ENCODE results near the gene TEX29. TPM values are rescaled to one million over a fixed set of nuclear protein-coding genes. Genes with fewer than 3 reads are reported as not detected.

Gene TEX29
- total and polyA plus RNA-seq, 10 of the 15 experiments (the other 5 are each of a cell fraction or from before 2014, with no cell fraction given), result 0.14 to 0.30 (median 0.22) TPM; not detected in 7

DNA sequence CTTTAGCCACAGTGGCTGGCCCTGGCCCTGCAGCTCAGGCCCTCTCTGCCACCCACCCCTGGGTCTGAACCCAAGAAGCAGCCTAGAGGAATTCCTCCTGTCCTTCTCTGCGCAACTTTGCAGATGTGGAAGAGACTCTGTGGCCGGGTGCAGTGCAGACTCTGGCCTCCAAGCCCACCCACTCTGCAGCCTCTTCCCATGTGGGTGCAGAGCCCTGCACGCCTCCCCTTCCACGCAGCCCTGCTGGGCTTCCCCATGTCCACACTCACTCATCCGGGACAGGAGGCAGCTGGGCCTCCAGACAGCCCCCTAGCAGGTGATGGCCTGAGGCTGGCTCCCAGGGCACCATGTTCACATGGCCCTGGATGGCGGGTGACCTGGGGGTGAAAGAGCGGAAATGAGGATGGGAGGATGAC lies 2.5 kb downstream of the TEX29 start:
- no peak overlapping the region for H3K9ac ChIP-seq (ENCODE audit: control insufficient read depth, insufficient read depth, low read length)
- no peaks in the 10 kb centered on the region for H3K79me2 ChIP-seq (ENCODE audit: control insufficient read depth, insufficient read depth, low read length)
- H3K4me1 ChIP-seq (ENCODE audit: control insufficient read depth, insufficient read depth, low read length), result no peaks in the 10 kb centered on the region; the same call in 1 of the 2 replicates
- H3K27ac ChIP-seq (ENCODE audit: control insufficient read depth, insufficient read depth), result no peak overlapping the region
- 54% methylated on average over 7 of the region's 7 CpGs for WGBS (ENCODE audit: insufficient coverage, insufficient replicate concordance, low lambda C conversion rate, missing lambda C conversion rate)
- DNase-seq (ENCODE audit: low read depth, low spot score) (no peak), FAIRE-seq (no peak), ATAC-seq (no peak)
- H2AFZ ChIP-seq (ENCODE audit: control insufficient read depth, low read depth, low read length), result no peak overlapping the region
- BruUV-seq (replicated peaks), result no TSS peak
- no peaks in the 10 kb centered on the region for H3K36me3 ChIP-seq (ENCODE audit: control insufficient read depth in 2 of 2, insufficient read depth in 2 of 2, low read length in 1 of 2)
- ChIA-PET SMC1A (ENCODE audit: uncharacterized antibody, unreplicated experiment) (no interaction called here), POLR2A (no interaction called here), RAD21 (ENCODE audit: unreplicated experiment) (no interaction called here), CTCF (interaction anchor here (0.5 kb wide), 1 partner anchor 1675 kb away, joined by 3 read pairs; no protein-coding TSS in a partner anchor)
- no peak overlapping the region for H3K4me2 ChIP-seq (ENCODE audit: control insufficient read depth, insufficient read depth)
- intact Hi-C loops (cut with micrococcal nuclease; ENCODE audit: unreplicated experiment), result no loop called here
- in situ Hi-C loops (cut with MboI), result no loop called here
- H3K4me3 ChIP-seq, result no peak overlapping the region
- H3K27me3 ChIP-seq (replicated peaks in 1 of 2; ENCODE audit: control insufficient read depth in 2 of 2, insufficient read depth in 2 of 2, low read length in 1 of 2), result no peaks in the 10 kb centered on the region
- no peaks in the 10 kb centered on the region for H3K9me3 ChIP-seq (replicated peaks; ENCODE audit: control insufficient read depth, insufficient read depth, low read length)
- TF ChIP-seq ZZZ3 (IDR thresholded peaks at IDR 0.05; ENCODE audit: control insufficient read depth, insufficient read length, low read depth) (no peak), ZNF274 (IDR thresholded peaks at IDR 0.05; ENCODE audit: insufficient read depth, insufficient read length) (no peak), BACH1 (IDR thresholded peaks at IDR 0.05; ENCODE audit: borderline replicate concordance) (no peak), CHD2 (IDR thresholded peaks at IDR 0.05; ENCODE audit: borderline replicate concordance, low read depth, low read length) (no peak), MXI1 (IDR thresholded peaks at IDR 0.05; ENCODE audit: low read depth, low read length) (no peak), IKZF2 (IDR thresholded peaks at IDR 0.05) (no peak), BCL11A (IDR thresholded peaks at IDR 0.05; ENCODE audit: low read depth, low read length) (no peak), NR2C2 (IDR thresholded peaks at IDR 0.05; ENCODE audit: borderline replicate concordance, control insufficient read depth, insufficient read length, low read depth) (no peak), HDAC6 (IDR thresholded peaks at IDR 0.05; ENCODE audit: unreplicated experiment) (no peak), RBBP5 (conservative IDR thresholded peaks at IDR 0.05) (no peak), BRCA1 (IDR thresholded peaks at IDR 0.05; ENCODE audit: low read depth, low read length) (no peak), ESRRA (IDR thresholded peaks at IDR 0.05; ENCODE audit: low read length) (no peak), RCOR1 (conservative IDR thresholded peaks at IDR 0.05; ENCODE audit: low read depth, low read length) (no peak), MYB (IDR thresholded peaks at IDR 0.05; ENCODE audit: borderline replicate concordance, low read depth, low read length) (no peak), RFX5 (IDR thresholded peaks at IDR 0.05; ENCODE audit: low read depth, low read length) (no peak), NR2F1 (conservative IDR thresholded peaks at IDR 0.05) (no peak), SP1 (IDR thresholded peaks at IDR 0.05; ENCODE audit: low read depth, low read length) (no peak)
- no peaks in the 10 kb centered on the region for H4K20me1 ChIP-seq (ENCODE audit: control insufficient read depth, insufficient read depth)

Measured in GM12878 (cell line).